HG02884 (cell line): ENCODE results near the gene FAM13A.

Source experiments
- ATAC-seq: cut with Tn5 transposase; IDR thresholded peaks from one replicate; pipeline ENCODE4 v1.9.1; 2021; ENCODE audit warnings: mild to moderate bottlenecking, moderate library complexity; ENCODE audit not compliant: unreplicated experiment

Gene FAM13A

DNA sequence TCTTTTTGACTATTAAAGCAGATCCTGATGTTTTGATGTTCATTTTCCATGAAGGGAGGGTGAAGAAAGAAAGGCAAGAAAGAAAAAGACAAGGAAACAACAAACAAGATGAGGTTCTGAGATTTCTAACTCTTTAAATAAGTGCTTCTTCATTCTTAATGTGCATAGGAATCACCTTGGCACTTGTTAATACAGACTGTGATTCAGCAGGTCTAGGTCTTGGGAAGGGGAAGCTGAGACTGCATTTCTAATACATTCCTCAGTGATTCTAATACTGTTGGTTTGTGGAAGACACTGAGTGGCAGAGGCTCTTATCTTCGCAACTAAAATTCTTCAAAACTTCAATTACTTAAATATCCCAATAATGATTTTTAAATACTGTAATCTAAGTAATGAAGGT lies 264.2 kb downstream of the FAM13A start:
- no peak for ATAC-seq

DNA sequence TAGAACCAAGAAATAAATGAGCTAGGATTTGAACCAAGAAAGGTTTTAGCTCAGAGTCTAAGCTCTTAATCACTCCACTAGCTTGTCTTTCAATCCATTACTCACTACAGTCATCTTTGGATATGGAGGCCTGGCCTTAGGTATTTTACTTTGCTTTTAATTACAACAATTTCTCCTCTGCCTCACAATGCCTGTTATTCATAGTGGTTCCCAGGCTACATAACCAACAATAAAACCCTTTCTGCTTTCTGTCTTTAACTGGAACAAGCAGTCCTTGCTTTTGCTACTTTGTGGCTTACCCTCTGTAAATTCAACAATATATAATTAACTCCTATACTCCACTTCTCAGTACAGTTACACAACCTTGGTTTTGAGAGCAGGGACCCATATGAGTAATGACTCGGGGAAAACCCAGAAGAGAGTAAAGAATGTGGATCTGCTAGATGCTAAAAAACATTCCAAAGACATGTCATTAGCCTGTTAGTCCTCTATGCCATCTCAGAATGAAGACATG lies 264.7 kb downstream of the FAM13A start:
- ATAC-seq, result peak; percentile 84

DNA sequence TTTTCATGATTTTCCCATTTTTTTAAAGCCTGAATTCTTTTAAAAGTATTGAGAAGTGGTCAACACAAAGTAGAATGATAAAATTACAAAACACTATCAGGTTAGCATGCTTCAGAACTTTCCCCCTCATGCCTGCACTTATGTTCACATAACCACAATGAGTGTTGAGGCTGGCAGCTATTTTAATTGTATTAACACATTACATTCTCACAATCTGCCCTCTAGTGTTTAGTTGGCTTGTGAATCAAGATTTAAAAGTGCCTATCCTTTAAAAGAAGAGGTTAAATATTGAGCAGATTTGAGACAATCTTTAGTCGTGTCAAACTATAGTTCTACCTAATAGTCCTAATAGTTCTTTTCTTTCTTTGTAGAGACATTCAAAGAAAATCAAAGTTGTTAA lies 265.7 kb downstream of the FAM13A start:
- ATAC-seq, result no peak

- ATAC-seq, result no peak
These were observed 268.1 kb downstream of the FAM13A start for GRCh38 chr4:88788895-88789294.

- ATAC-seq, result no peak
These were observed 268.6 kb downstream of the FAM13A start for GRCh38 chr4:88788424-88788823.

- no peak for ATAC-seq
These were observed 271.0 kb downstream of the FAM13A start for GRCh38 chr4:88786011-88786410.

DNA sequence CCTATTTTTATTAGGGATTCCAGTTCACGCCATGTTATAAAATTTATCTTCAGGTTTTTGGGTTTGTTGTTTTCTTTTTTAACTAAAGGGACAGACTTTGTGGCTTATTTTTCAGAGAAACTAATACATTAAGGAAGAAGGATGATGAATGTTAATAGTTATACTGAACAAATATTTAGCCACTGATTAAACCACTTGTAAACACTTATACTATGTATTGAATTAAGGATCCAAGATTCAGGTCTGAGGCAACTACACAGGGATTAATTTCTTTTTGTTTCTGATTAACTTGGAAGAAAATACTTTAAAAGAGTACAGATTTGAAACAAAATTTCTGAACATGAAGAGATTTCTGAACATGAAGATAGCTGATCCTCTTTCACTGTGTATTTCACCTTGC lies 276.6 kb downstream of the FAM13A start:
- ATAC-seq, result no peak

GRCh38 chr4:88779431-88779830 lies 277.6 kb downstream of the FAM13A start:
- ATAC-seq, result no peak

- no peak for ATAC-seq
These were observed 281.5 kb downstream of the FAM13A start for GRCh38 chr4:88775529-88775928.

- no peak for ATAC-seq
These were observed 282.0 kb downstream of the FAM13A start for GRCh38 chr4:88775026-88775425.

GRCh38 chr4:88771883-88772450 lies 285.0 kb downstream of the FAM13A start:
- ATAC-seq, result no peak

GRCh38 chr4:88765729-88766128 lies 291.3 kb downstream of the FAM13A start:
- no peak for ATAC-seq

DNA sequence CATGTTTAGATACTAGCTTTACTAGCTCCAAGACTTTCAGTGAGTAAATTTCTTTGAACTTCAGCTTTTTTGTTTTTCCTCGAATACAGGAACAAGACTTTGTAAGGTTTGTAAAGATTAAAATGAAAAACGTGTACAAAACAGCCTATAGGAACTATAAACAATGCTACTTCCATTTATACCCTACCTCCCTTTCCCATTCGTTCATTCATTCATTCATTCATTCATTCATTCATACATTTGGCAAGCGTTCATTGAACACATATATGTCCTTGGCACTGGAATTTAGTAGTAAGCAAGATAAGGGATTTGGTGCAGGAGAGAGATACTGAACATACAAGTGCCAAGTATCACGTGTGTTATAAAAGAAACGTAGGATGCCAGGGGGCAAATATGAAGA lies 293.9 kb downstream of the FAM13A start:
- ATAC-seq, result no peak

GRCh38 chr4:88761861-88762523 lies 295.0 kb downstream of the FAM13A start:
- ATAC-seq, result no peak

DNA sequence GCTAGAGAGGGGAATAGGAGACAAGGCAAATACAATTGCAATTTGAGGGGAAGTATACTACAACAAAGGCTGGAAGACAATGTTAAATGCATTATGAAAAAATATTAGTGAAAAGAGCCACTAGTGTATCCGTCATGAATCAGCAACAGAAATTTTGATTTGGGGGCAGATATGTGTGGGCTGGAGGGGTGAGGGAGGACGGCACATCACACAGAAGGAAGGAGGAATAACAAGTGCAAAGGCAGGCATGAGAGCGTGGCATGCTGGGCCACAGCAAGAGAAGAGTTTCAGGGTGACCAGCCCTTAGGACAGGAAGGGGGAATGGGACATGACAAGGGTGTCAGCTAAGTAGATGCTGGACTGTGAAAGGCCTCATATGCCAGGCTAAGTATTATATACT lies 295.6 kb downstream of the FAM13A start:
- no peak for ATAC-seq

DNA sequence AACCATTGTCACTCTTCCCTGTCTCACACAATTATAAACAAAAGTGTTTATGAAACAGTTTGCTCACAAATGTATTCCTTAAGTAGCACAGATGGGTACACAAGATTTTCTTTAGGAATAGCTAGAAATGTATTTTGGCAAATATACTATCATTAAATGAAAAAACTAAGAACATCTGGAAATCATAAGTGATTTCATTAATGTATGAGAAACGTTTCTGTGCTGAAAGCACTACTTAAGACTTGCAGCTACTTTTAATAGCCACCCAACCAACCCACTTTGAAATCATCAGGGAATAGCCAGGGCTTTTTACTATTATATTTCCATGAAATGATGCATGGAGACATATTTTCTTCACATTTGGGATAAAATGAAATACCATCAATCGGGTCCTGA lies 297.1 kb downstream of the FAM13A start:
- ATAC-seq, result no peak

DNA sequence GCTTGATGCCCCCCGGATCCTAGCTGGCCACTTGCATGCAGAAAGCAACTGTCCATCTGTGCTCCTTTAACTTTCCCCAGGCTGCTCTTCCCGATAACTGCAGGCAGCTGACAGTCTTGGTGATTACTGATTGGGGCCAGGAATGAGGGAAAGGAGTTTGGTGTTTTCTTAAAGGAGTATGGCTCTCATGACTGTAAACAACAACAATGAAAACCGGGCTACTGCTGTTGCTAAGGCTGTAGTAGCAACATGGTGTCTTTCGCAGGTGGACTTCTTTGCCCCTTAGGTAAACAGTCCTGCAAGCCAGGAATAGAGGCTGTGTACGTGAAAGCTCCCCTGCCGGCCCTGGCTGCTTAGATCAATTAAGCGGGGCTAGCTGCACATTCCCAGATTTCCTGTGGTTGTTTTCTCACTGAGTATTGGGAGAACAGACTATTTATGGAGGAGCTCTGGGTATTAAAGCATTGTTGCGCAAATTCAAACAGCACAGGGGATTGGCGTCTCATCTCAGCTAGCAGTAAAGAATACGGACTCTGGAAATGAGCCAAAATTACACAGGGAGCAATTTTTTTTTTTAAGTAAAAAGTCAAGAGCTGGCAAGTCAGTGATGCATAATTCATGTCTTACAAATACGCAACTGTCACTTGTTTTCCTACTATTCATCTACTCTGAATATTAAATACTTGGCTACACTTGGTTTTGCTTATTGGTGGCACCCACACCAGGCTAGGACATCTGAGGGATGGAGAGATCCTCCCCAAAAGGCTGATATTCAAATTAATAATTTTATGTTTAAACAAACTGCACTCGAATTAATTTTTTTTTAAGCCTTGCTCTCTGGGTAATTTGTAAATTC lies 297.7 kb downstream of the FAM13A start:
- ATAC-seq, result no peak

DNA sequence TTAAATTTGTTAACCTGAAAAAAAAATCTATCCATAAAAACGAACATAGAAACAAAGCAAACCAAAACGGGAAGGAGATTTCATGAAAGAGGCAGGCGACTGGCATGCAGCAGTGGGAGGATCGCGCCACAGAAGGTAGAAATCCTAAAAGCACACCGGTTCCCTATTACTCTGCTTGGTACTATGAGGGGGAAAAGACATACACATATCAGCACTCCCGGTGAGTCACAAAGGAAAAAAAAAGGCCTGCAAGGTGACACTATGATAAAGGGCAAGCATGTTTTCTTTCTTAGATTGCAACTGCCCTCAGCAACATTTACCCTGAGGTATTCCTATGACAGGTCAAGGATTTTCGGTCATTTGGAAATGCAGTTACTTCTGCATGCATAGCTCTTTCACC lies 298.7 kb downstream of the FAM13A start:
- no peak for ATAC-seq

DNA sequence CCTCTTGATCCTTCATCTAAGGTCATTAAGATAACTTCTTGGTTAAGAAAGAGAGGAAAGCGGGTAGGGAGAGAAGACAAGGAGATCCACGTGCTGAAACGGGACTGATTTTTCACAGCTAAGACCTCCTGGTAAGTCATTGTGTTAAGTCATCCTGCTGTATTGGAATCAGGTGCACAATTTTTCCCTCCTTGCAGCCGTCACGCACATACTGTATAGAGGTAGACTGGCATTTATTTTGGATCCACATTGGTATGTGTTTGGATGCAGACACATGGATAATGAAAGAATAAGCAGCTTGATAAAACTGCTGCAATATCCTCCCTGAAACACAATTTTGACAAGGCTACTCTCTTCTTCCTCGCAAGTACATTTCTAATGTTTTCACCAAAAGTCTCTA lies 299.2 kb downstream of the FAM13A start:
- no peak for ATAC-seq

- ATAC-seq, result no peak
These were observed 299.9 kb downstream of the FAM13A start for GRCh38 chr4:88757067-88757466.

GRCh38 chr4:88756149-88756548 lies 300.8 kb downstream of the FAM13A start:
- no peak for ATAC-seq

GRCh38 chr4:88755454-88755853 lies 301.5 kb downstream of the FAM13A start:
- ATAC-seq, result no peak
